ENCODE data around the gene ZBTB12.
"Not testable (repeated sequence)": the region's sequence is repeated elsewhere in the genome, so short reads cannot be mapped to it uniquely, and the experiment has no call there.

ZBTB12 gene

GRCh38 chr6:31922942-31923341 lies 21.1 kb upstream of the ZBTB12 start:
- no peak for DNase-seq (ENCODE audit: low read depth)

GRCh38 chr6:31920811-31921210 lies 18.9 kb upstream of the ZBTB12 start:
- DNase-seq (ENCODE audit: low read depth) = no peak

GRCh38 chr6:31919624-31920303 lies 17.9 kb upstream of the ZBTB12 start:
- DNase-seq (ENCODE audit: low read depth) = no peak

GRCh38 chr6:31918069-31918720 lies 16.3 kb upstream of the ZBTB12 start:
- no peak for DNase-seq (ENCODE audit: low read depth)

- DNase-seq (ENCODE audit: low read depth) = no peak
Measured at GRCh38 chr6:31915756-31916155, 13.9 kb upstream of the ZBTB12 start.

GRCh38 chr6:31915351-31915750 lies 13.5 kb upstream of the ZBTB12 start:
- DNase-seq (ENCODE audit: low read depth) = no peak

GRCh38 chr6:31911826-31912585 lies 10.1 kb upstream of the ZBTB12 start:
- DNase-seq (ENCODE audit: low read depth) = no peak

GRCh38 chr6:31909298-31909697 lies 7.4 kb upstream of the ZBTB12 start:
- DNase-seq (ENCODE audit: low read depth) = not testable (repeated sequence)

- DNase-seq (ENCODE audit: low read depth) = no peak
Measured at GRCh38 chr6:31908791-31909190, 6.9 kb upstream of the ZBTB12 start.

- DNase-seq (ENCODE audit: low read depth) = not testable (repeated sequence)
Measured at GRCh38 chr6:31908255-31908654, 6.4 kb upstream of the ZBTB12 start.

- DNase-seq (ENCODE audit: low read depth) = no peak
Measured at GRCh38 chr6:31907158-31907813, 5.4 kb upstream of the ZBTB12 start.

- not testable (repeated sequence) for DNase-seq (ENCODE audit: low read depth)
Measured at GRCh38 chr6:31906727-31907126, 4.8 kb upstream of the ZBTB12 start.

GRCh38 chr6:31906122-31906521 lies 4.2 kb upstream of the ZBTB12 start:
- DNase-seq (ENCODE audit: low read depth) = no peak

GRCh38 chr6:31905041-31905440 lies 3.2 kb upstream of the ZBTB12 start:
- no peak for DNase-seq (ENCODE audit: low read depth)

- no peak for DNase-seq (ENCODE audit: low read depth)
Measured at GRCh38 chr6:31903957-31904356, 2.1 kb upstream of the ZBTB12 start.

GRCh38 chr6:31901415-31901952 lies 402 bp downstream of the ZBTB12 start:
- DNase-seq (ENCODE audit: low read depth) = peak; percentile 35

GRCh38 chr6:31900917-31901414 lies 920 bp downstream of the ZBTB12 start:
- DNase-seq (ENCODE audit: low read depth) = no peak

GRCh38 chr6:31899882-31900722 lies 1.8 kb downstream of the ZBTB12 start:
- DNase-seq (ENCODE audit: low read depth) = no peak

GRCh38 chr6:31899215-31899614 lies 2.7 kb downstream of the ZBTB12 start:
- no peak for DNase-seq (ENCODE audit: low read depth)

GRCh38 chr6:31898383-31899011 lies 3.4 kb downstream of the ZBTB12 start:
- DNase-seq (ENCODE audit: low read depth) = no peak
